Thymus (tissue), 11 donors: ENCODE measurements around the gene RGS6. TPM values are rescaled to one million over a fixed set of nuclear protein-coding genes. Genes with fewer than 3 reads are reported as not detected.

Source experiments
- DNase-seq, 9 donors: peaks; one replicate each; pipeline ENCODE4 v3.0.0-alpha.2; 2013; ENCODE audit warnings: low spot score in 9 of 9, low read depth in 6 of 9, missing footprints in 1 of 9
- H3K27ac ChIP-seq, 2 donors: one replicate each; pipeline ENCODE4 v1.5.1; 2013; ENCODE audit warnings: control low read depth in 1 of 2, low read depth in 1 of 2, low read length in 1 of 2, mild to moderate bottlenecking in 1 of 2, moderate library complexity in 1 of 2
- H3K27me3 ChIP-seq, 2 donors: one replicate each; pipeline ENCODE4 v1.5.1; 2013; ENCODE audit warnings: low read length in 1 of 2; ENCODE audit not compliant: control insufficient read depth in 2 of 2, insufficient read depth in 1 of 2
- H3K36me3 ChIP-seq, 2 donors: one replicate each; pipeline ENCODE4 v1.5.1; 2013; ENCODE audit warnings: low read length in 1 of 2, mild to moderate bottlenecking in 1 of 2, moderate library complexity in 1 of 2; ENCODE audit not compliant: control insufficient read depth in 2 of 2, insufficient read depth in 2 of 2
- H3K4me1 ChIP-seq, 2 donors: one replicate each; pipeline ENCODE4 v1.5.1; 2013; ENCODE audit warnings: low read length in 2 of 2; ENCODE audit not compliant: control insufficient read depth in 2 of 2, insufficient read depth in 2 of 2
- H3K4me3 ChIP-seq, 2 donors: one replicate each; pipeline ENCODE4 v1.5.1; 2013; ENCODE audit warnings: low read length in 2 of 2, control low read depth in 1 of 2, mild to moderate bottlenecking in 1 of 2
- H3K9me3 ChIP-seq, 2 donors: one replicate each; pipeline ENCODE4 v1.5.1; 2013; ENCODE audit warnings: low read length in 1 of 2, mild to moderate bottlenecking in 1 of 2; ENCODE audit not compliant: control insufficient read depth in 2 of 2, insufficient read depth in 1 of 2
- WGBS: extraction: QIAGEN DNeasy Blood & Tissue Kit; methylation state at CpG from one replicate; pipeline ENCODE4 v1.1.7; 2013; 5-methylcytosine and 5-hydroxymethylcytosine counted together
- polyA plus RNA-seq: library from polyadenylated mRNA; stranded (reverse); fragments of 200-250 nt; gene quantifications from one replicate; pipeline ENCODE4 v1.2.3, GENCODE V29; 2013
- total RNA-seq: library from RNA; stranded (reverse); fragments of 120-200 nt; gene quantifications from one replicate; pipeline ENCODE4 v1.2.4, GENCODE V29; 2013
- donor health status: healthy.

The RGS6 gene
- total and polyA plus RNA-seq, 2 donors, result 0.28 to 0.80 TPM

GRCh38 chr14:71994416-71994815 lies 62.2 kb downstream of the RGS6 start:
- H3K4me3 ChIP-seq, result no peak overlapping the region
- no peaks in the 10 kb centered on the region for H3K9me3 ChIP-seq
- no peak overlapping the region for H3K27ac ChIP-seq
- H3K27me3 ChIP-seq, result no peaks in the 10 kb centered on the region
- H3K4me1 ChIP-seq, result no peaks in the 10 kb centered on the region
- WGBS, result 96% methylated on average over 5 of the region's 5 CpGs
- H3K36me3 ChIP-seq, result no peaks in the 10 kb centered on the region
- no peak for DNase-seq

DNA sequence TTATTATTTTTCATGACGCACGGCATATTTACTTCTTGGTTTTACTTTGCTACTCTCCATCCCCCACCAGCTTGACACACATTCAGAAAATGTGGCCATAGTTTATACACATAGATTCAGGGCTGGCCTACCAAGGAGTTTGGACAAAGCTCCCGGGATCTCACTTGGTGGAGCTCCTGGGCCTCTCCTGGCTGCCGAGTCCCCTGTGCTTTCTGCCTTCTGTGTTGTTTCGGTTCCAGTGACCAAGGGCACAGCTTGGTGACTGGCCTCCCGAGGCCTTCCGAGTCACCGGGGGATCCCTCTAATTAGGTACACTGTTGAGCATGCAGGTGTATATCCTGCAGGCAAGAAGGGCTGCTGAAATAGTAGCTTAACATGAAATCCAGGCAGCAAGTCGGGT lies 63.5 kb downstream of the RGS6 start:
- Histone ChIP-seq H3K27ac (no peak overlapping the region), H3K27me3 (no peaks in the 10 kb centered on the region), H3K4me1 (no peaks in the 10 kb centered on the region), H3K4me3 (no peak overlapping the region), H3K9me3 (no peaks in the 10 kb centered on the region), H3K36me3 (no peaks in the 10 kb centered on the region)
- DNase-seq, result no peak
- 97% methylated on average over 9 of the region's 9 CpGs for WGBS

- DNase-seq, result no peak
- Histone ChIP-seq H3K27me3 (no peaks in the 10 kb centered on the region), H3K36me3 (no peaks in the 10 kb centered on the region), H3K27ac (no peak overlapping the region), H3K4me3 (no peak overlapping the region), H3K4me1 (no peaks in the 10 kb centered on the region), H3K9me3 (no peaks in the 10 kb centered on the region)
- WGBS, result 92% methylated on average over 3 of the region's 3 CpGs
Measured at GRCh38 chr14:71996610-71997009, 64.4 kb downstream of the RGS6 start.

- no peak for DNase-seq
- WGBS, result 97% methylated on average over 9 of the region's 9 CpGs
- H3K27ac ChIP-seq, result no peak overlapping the region
Measured at GRCh38 chr14:72000907-72001306, 68.7 kb downstream of the RGS6 start.

DNA sequence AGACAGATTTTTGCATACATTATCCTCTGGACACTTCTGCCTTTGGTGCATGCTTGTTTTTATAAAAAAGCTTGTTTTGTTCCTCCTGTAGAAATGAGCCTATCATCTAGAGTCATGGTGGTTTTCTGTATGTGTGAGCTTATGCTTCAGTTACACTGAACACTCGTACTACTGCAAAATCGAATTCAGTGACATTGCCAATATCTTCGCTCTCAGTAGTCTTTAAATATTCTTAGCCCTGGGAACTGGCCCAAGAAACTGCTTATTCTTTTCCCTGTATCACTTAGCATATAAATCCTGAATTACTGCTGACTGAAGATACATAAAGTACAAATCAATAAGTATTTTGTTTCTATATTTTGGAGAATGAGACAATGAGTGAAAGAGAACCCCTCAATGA lies 70.5 kb downstream of the RGS6 start:
- no peaks in the 10 kb centered on the region for H3K36me3 ChIP-seq
- 97% methylated on average over 3 of the region's 3 CpGs for WGBS
- no peak for DNase-seq

More at GRCh38 chr14:72000907-72001306, 68.7 kb downstream of the RGS6 start:
- H3K9me3 ChIP-seq, result no peaks in the 10 kb centered on the region
- H3K27me3 ChIP-seq, result no peaks in the 10 kb centered on the region
- no peak overlapping the region for H3K4me3 ChIP-seq
- no peaks in the 10 kb centered on the region for H3K36me3 ChIP-seq
- H3K4me1 ChIP-seq, result no peaks in the 10 kb centered on the region

GRCh38 chr14:72008666-72009065 lies 76.4 kb downstream of the RGS6 start:
- no peak for DNase-seq
- no peaks in the 10 kb centered on the region for H3K27me3 ChIP-seq

More for the DNA sequence above, 70.5 kb downstream of the RGS6 start:
- Histone ChIP-seq H3K27me3 (no peaks in the 10 kb centered on the region), H3K9me3 (no peaks in the 10 kb centered on the region), H3K27ac (no peak overlapping the region), H3K4me1 (no peaks in the 10 kb centered on the region), H3K4me3 (no peak overlapping the region)

DNA sequence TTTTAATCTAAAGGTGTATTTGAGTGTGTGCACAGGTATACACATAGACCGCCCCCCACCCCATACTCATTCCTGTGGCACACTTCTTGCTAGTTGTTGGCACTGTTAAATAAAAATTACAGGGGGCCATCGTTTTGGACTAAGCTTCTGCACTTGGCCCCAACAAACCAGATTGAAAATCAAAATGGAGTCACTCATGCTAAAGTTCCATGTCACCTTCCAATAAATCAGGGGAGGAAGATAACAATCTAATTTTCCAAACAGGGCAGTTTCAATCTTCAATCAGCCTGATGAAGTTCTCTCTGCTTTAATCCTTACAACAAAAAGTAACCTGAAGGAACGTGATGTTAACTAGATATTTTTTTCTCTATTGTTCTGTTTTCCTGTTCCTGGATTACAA lies 78.2 kb downstream of the RGS6 start:
- DNase-seq, result no peak
- Histone ChIP-seq H3K27ac (no peak overlapping the region), H3K9me3 (no peaks in the 10 kb centered on the region), H3K4me1 (no peaks in the 10 kb centered on the region), H3K36me3 (no peaks in the 10 kb centered on the region), H3K4me3 (no peak overlapping the region), H3K27me3 (no peaks in the 10 kb centered on the region)
- WGBS, result 84% methylated on average over 3 of the region's 3 CpGs

More at GRCh38 chr14:72008666-72009065, 76.4 kb downstream of the RGS6 start:
- no peak overlapping the region for H3K27ac ChIP-seq
- H3K4me1 ChIP-seq, result no peaks in the 10 kb centered on the region
- H3K9me3 ChIP-seq, result no peaks in the 10 kb centered on the region
- H3K4me3 ChIP-seq, result no peak overlapping the region
- no peaks in the 10 kb centered on the region for H3K36me3 ChIP-seq

DNA sequence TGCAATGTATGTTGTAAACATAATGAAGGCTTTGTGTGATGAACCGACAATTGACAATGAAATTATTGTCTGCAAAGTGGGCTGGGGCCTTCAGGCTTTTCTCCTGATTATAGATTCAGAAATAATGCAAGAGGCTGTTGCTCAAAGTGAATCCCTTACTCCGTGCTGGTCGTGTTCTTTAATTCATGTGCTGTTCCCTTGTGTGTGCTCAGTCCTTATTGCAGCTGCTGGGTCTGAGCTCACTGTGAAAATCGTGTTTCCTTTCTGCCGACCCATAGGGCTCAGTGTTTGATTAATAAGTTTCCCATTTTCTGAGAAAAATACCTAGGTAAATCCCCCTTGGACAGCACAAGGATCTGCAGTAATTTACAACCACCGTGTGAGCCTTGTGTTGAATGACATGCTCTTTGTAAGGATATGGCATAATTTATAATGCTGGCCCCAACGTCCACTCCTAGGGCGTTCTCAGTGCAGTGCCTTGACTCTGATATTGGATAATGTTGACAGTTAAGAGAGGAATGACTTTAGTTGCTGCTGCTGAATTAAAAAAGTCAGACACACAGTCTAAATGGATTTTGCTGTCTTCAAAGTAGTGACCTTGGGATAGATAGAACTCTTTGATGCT lies 81.6 kb downstream of the RGS6 start:
- H3K36me3 ChIP-seq, result no peaks in the 10 kb centered on the region
- no peaks in the 10 kb centered on the region for H3K9me3 ChIP-seq
- no peak for DNase-seq
- no peaks in the 10 kb centered on the region for H3K27me3 ChIP-seq
- no peak overlapping the region for H3K4me3 ChIP-seq
- WGBS, result 84% methylated on average over 8 of the region's 8 CpGs
- no peaks in the 10 kb centered on the region for H3K4me1 ChIP-seq
- no peak overlapping the region for H3K27ac ChIP-seq

- no peak for DNase-seq
- H3K27me3 ChIP-seq, result no peaks in the 10 kb centered on the region
- no peak overlapping the region for H3K4me3 ChIP-seq
- H3K36me3 ChIP-seq, result no peaks in the 10 kb centered on the region
- WGBS, result 95% methylated on average over 5 of the region's 5 CpGs
- H3K27ac ChIP-seq, result no peak overlapping the region
- H3K4me1 ChIP-seq, result no peaks in the 10 kb centered on the region
- H3K9me3 ChIP-seq, result no peaks in the 10 kb centered on the region
Measured at GRCh38 chr14:72014486-72014885, 82.3 kb downstream of the RGS6 start.

DNA sequence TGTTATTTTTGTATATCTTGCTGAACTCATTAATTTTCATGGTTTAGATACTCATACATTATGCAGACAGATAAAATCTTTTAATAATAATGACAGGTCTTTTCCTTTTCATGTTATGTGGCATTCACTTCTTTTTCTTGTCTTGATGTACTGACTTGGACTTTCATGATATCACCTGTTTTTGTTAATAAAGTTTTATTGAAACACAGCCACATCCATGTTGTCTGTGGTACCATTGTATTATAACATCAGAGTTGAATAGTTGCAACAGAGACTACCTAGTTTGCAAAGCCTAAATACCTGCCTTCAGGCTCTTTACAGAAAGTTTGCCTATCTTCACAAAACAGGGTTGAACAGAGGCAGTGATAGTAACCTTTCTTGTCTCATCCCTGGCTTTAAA lies 85.1 kb downstream of the RGS6 start:
- Histone ChIP-seq H3K36me3 (no peaks in the 10 kb centered on the region), H3K9me3 (no peaks in the 10 kb centered on the region), H3K27ac (no peak overlapping the region), H3K4me1 (no peaks in the 10 kb centered on the region), H3K4me3 (no peak overlapping the region), H3K27me3 (no peaks in the 10 kb centered on the region)
- DNase-seq, result no peak
